Right lobe of liver (tissue), 4 donors: ENCODE data around the gene FGFR2.

ENCODE experiments used
- CTCF ChIP-seq, 4 donors: fragments of 200-600 bp in 3 of 4; fragments of 450-650 bp in 1 of 4; IDR thresholded peaks; one replicate each; pipeline versions ENCODE4 v1.5.1 to v1.8.0; 2016 to 2022; ENCODE audit warnings: antibody characterized with exemption in 4 of 4, mild to moderate bottlenecking in 2 of 4
- POLR2A ChIP-seq: fragments of 450-650 bp; IDR thresholded peaks from one replicate; pipeline ENCODE4 v1.6.1; 2017; ENCODE audit warnings: antibody characterized with exemption, mild to moderate bottlenecking
- donor health status: DM: no; HTN: no; CAD: no.
- donor health status: DM: no; HTN: no; CAD: no.
- donor health status: DM: no; HTN: yes; CAD: no.

DNA sequence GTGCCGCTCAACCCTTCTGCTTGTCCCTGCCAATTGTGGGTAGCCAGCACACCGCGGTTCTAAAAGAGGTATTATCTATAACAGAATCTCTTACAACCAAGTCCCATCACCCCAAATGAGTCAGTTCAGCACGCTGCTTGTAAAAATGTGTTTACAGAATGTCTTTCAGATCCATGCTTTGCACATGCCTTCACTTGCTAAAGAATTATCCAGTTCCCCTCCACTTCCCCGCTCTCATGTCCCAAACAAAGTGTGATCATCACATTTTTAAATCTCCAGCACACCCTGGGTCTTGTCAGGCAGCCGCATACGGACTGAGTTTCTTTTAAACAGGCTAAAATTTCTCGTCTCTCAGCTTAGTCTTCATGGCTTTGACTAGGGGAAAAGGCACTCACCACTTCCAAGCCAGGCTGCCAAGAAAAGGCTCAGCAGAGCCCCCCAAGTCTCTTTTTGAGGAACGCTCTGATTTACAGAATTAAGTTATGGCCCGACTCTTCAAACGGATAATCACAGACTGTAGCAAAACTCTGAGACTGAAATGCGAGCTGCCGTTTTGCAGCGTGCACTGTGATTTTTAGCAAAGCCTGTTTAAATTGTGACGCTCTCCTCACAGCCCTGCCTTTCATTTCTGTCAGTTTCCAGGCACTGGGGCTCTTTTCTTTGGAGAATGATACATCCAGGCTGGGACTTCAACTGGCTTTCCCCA lies 29.8 kb upstream of the FGFR2 start:
- TF ChIP-seq CTCF (IDR thresholded peaks at IDR 0.05) = no peak
- TF ChIP-seq POLR2A = no peak
